WTC11 (cell line): ENCODE data around the gene GXYLT2.

ENCODE experiments used
- ZBTB43 ChIP-seq: sonication (generic); formaldehyde crosslinking; IDR thresholded peaks from 2 replicates; pipeline ENCODE4 v1.8.1; 2023; ENCODE audit warnings: mild to moderate bottlenecking, missing genetic modification reagents
- TF ChIP-seq, protein P1 (sequence below): fragments of 200-600 bp; IDR thresholded peaks from 2 replicates; pipeline ENCODE4 v1.8.0; 2022; ENCODE audit warnings: antibody characterized with exemption

DNA sequence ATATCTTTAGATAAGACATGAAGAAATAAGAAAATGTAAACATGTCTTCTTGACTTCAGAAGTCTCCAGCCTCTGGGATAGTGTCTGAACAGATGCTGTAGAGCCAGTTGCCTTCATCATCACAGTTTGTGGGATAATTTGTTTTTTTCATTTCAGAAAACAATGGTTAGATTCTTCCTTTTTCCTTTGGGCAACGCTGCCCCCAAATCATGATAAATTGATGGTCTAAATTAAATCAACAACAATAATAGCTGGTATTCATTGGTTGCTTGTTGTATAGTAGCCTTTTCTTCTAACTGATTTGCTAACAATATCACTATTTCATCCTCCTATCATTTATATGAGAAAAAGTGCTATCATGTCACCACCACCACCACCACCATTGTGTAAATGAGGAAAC is 27.0 kb upstream of the GXYLT2 start:
- TF ChIP-seq ZBTB43 (CRISPR knock-in tag): no peak
- TF ChIP-seq, protein P1, sequence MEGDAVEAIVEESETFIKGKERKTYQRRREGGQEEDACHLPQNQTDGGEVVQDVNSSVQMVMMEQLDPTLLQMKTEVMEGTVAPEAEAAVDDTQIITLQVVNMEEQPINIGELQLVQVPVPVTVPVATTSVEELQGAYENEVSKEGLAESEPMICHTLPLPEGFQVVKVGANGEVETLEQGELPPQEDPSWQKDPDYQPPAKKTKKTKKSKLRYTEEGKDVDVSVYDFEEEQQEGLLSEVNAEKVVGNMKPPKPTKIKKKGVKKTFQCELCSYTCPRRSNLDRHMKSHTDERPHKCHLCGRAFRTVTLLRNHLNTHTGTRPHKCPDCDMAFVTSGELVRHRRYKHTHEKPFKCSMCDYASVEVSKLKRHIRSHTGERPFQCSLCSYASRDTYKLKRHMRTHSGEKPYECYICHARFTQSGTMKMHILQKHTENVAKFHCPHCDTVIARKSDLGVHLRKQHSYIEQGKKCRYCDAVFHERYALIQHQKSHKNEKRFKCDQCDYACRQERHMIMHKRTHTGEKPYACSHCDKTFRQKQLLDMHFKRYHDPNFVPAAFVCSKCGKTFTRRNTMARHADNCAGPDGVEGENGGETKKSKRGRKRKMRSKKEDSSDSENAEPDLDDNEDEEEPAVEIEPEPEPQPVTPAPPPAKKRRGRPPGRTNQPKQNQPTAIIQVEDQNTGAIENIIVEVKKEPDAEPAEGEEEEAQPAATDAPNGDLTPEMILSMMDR: no peak
